Hepatocyte (in vitro differentiated cells): Measurements from ENCODE around the gene FADS3.

Experiments
- EZH2 ChIP-seq: fragments of 200-600 bp; sonication (generic); IDR thresholded peaks from 2 replicates; pipeline ENCODE4 v1.6.1; 2016; ENCODE audit warnings: antibody characterized with exemption, mild to moderate bottlenecking, borderline replicate concordance
- EZH2phosphoT487 ChIP-seq: fragments of 200-600 bp; sonication (generic); IDR thresholded peaks from one replicate; pipeline ENCODE4 v1.6.1; 2018; ENCODE audit warnings: antibody characterized with exemption, mild to moderate bottlenecking, low read depth, moderate library complexity; ENCODE audit not compliant: unreplicated experiment, severe bottlenecking
- TF ChIP-seq, protein P1 (sequence below): fragments of 200-600 bp; sonication (generic); IDR thresholded peaks from 2 replicates; pipeline ENCODE4 v1.5.1; 2016; ENCODE audit warnings: antibody characterized with exemption, mild to moderate bottlenecking; ENCODE audit not compliant: poor library complexity

DNA sequence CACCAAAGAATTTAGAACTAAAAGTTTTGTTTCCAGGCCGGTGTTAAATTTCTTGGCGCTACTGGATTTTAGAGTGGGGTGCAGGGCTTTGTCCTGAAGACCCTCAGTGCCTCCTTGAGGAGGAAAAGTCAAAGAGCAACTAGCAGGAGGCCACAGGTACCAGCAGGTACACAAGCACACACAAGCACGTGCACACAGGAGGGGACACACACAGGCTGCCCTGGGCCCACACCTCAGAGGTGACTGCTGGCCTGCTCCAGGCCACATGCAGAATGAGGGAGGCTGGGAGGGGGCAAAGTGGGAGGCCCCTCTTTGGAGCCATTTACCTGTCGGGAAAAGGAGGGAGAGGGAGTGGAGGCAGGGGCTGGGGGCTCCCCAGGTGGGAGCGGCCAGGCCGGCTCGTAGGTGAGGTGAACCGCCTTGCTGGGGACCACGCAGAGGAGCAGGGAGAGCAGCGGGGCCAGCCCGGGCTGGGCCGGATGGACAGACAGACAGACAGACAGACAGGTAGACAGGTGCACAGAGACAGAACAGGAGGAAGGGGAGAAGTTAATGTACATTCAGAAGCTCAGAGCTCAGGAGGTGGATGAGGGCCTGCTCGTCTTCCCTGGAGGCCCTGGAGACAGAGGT lies 13.8 kb upstream of the FADS3 start:
- TF ChIP-seq, protein P1, sequence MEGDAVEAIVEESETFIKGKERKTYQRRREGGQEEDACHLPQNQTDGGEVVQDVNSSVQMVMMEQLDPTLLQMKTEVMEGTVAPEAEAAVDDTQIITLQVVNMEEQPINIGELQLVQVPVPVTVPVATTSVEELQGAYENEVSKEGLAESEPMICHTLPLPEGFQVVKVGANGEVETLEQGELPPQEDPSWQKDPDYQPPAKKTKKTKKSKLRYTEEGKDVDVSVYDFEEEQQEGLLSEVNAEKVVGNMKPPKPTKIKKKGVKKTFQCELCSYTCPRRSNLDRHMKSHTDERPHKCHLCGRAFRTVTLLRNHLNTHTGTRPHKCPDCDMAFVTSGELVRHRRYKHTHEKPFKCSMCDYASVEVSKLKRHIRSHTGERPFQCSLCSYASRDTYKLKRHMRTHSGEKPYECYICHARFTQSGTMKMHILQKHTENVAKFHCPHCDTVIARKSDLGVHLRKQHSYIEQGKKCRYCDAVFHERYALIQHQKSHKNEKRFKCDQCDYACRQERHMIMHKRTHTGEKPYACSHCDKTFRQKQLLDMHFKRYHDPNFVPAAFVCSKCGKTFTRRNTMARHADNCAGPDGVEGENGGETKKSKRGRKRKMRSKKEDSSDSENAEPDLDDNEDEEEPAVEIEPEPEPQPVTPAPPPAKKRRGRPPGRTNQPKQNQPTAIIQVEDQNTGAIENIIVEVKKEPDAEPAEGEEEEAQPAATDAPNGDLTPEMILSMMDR, result no peak
- TF ChIP-seq EZH2phosphoT487, result no peak
- TF ChIP-seq EZH2, result no peak
